ENCODE data around the gene NUDT16.
"Not testable (repeated sequence)": the region's sequence is repeated elsewhere in the genome, so short reads cannot be mapped to it uniquely, and the experiment has no call there.

- not testable (repeated sequence) for TF ChIP-seq POLR2AphosphoS5 (IDR thresholded peaks at IDR 0.05; ENCODE audit: borderline replicate concordance, low read depth, low read length); EZH2 (IDR thresholded peaks at IDR 0.05); FOXP2 (optimal IDR thresholded peaks at IDR 0.05; ENCODE audit: control extremely low read depth, extremely low read length, insufficient read depth)
Observed at GRCh38 chr3:131361066-131361463, 20.5 kb upstream of the NUDT16 start.
